H9 (cell line): ENCODE results near the gene USP14. TPM values are rescaled to one million over a fixed set of nuclear protein-coding genes. Genes with fewer than 3 reads are reported as not detected.

Experiments used
- DNase-seq: peaks from one replicate; pipeline ENCODE4 v3.0.0-alpha.2; 2017
- H2AFZ ChIP-seq: one replicate; pipeline ENCODE4 v1.6.1; 2013; ENCODE audit warnings: mild to moderate bottlenecking, low read length, control low read depth, moderate library complexity
- H2AK5ac ChIP-seq: 2 replicates; pipeline ENCODE4 v1.6.1; 2013; ENCODE audit warnings: low read length, control low read depth, mixed read lengths; ENCODE audit not compliant: insufficient read length
- H2BK120ac ChIP-seq: one replicate; pipeline ENCODE4 v1.6.1; 2013; ENCODE audit warnings: low read depth, mild to moderate bottlenecking, low read length, control low read depth, inconsistent platforms; ENCODE audit not compliant: poor library complexity, severe bottlenecking
- H2BK12ac ChIP-seq: 2 replicates; pipeline ENCODE4 v1.6.1; 2013; ENCODE audit warnings: low read length, control low read depth, mixed read lengths, low read depth; ENCODE audit not compliant: insufficient read length
- H2BK15ac ChIP-seq: 2 replicates; pipeline ENCODE4 v1.6.1; 2013; ENCODE audit warnings: low read depth, low read length, control low read depth
- H2BK20ac ChIP-seq: one replicate; pipeline ENCODE4 v1.6.1; 2013; ENCODE audit warnings: low read depth, mild to moderate bottlenecking, low read length, control low read depth, inconsistent platforms; ENCODE audit not compliant: poor library complexity, severe bottlenecking
- H2BK5ac ChIP-seq: 2 replicates; pipeline ENCODE4 v1.6.1; 2013; ENCODE audit warnings: low read length, control low read depth, mixed read lengths; ENCODE audit not compliant: insufficient read length
- H3K14ac ChIP-seq: 2 replicates; pipeline ENCODE4 v1.6.1; 2013; ENCODE audit warnings: low read length, control low read depth; ENCODE audit not compliant: insufficient read depth
- H3K18ac ChIP-seq: 2 replicates; pipeline ENCODE4 v1.6.1; 2013; ENCODE audit warnings: low read depth, mild to moderate bottlenecking, mixed read lengths, low read length, control low read depth; ENCODE audit not compliant: insufficient read length
- H3K23ac ChIP-seq: 2 replicates; pipeline ENCODE4 v1.6.1; 2013; ENCODE audit warnings: low read length, control low read depth, mixed read lengths, low read depth; ENCODE audit not compliant: insufficient read length
- H3K23me2 ChIP-seq: 2 replicates; pipeline ENCODE4 v1.6.1; 2013; ENCODE audit warnings: low read depth, mild to moderate bottlenecking, mixed read lengths, low read length, control low read depth; ENCODE audit not compliant: insufficient read length, poor library complexity, severe bottlenecking
- H3K27ac ChIP-seq: 2 replicates; pipeline ENCODE4 v1.5.1; 2013; ENCODE audit warnings: low read length, control low read depth, mixed read lengths, low read depth; ENCODE audit not compliant: insufficient read length
- H3K27me3 ChIP-seq: 2 replicates; pipeline ENCODE4 v1.6.1; 2013; ENCODE audit warnings: low read length, control low read depth, inconsistent platforms; ENCODE audit not compliant: insufficient read depth
- H3K4ac ChIP-seq: 2 replicates; pipeline ENCODE4 v1.6.1; 2013; ENCODE audit warnings: low read depth, mild to moderate bottlenecking, control low read depth, inconsistent platforms, low read length, moderate library complexity
- H3K4me1 ChIP-seq: 2 replicates; pipeline ENCODE4 v1.6.1; 2013; ENCODE audit warnings: low read length, control low read depth, inconsistent platforms; ENCODE audit not compliant: insufficient read depth
- H3K4me2 ChIP-seq: 2 replicates; pipeline ENCODE4 v1.6.1; 2013; ENCODE audit warnings: low read length, control low read depth, mixed read lengths; ENCODE audit not compliant: insufficient read length, insufficient read depth
- H3K56ac ChIP-seq: 2 replicates; pipeline ENCODE4 v1.6.1; 2013; ENCODE audit warnings: low read depth, mild to moderate bottlenecking, mixed read lengths, low read length, control low read depth; ENCODE audit not compliant: insufficient read length
- H3K79me1 ChIP-seq: 2 replicates; pipeline ENCODE4 v1.6.1; 2013; ENCODE audit warnings: low read depth, mild to moderate bottlenecking, moderate library complexity, low read length, control low read depth, inconsistent platforms; ENCODE audit not compliant: insufficient read depth, poor library complexity, severe bottlenecking
- H3K79me2 ChIP-seq: 2 replicates; pipeline ENCODE4 v1.6.1; 2013; ENCODE audit warnings: low read length, control low read depth, inconsistent platforms; ENCODE audit not compliant: insufficient read depth
- H3K9ac ChIP-seq: 2 replicates; pipeline ENCODE4 v1.6.1; 2013; ENCODE audit warnings: low read length, control low read depth, mixed read lengths; ENCODE audit not compliant: insufficient read length; ENCODE audit errors: extremely low read depth
- H3K9me3 ChIP-seq: one replicate; pipeline ENCODE4 v1.6.1; 2013; ENCODE audit warnings: low read depth, low read length, inconsistent platforms; ENCODE audit not compliant: control insufficient read depth
- H3T11ph ChIP-seq: one replicate; pipeline ENCODE4 v1.6.1; 2013; ENCODE audit warnings: mild to moderate bottlenecking, low read length, control low read depth, inconsistent platforms
- H4K20me1 ChIP-seq: one replicate; pipeline ENCODE4 v1.6.1; 2013; ENCODE audit not compliant: control insufficient read depth, insufficient read length, insufficient read depth
- H4K5ac ChIP-seq: 2 replicates; pipeline ENCODE4 v1.6.1; 2013; ENCODE audit warnings: low read depth, mild to moderate bottlenecking, mixed read lengths, low read length, control low read depth; ENCODE audit not compliant: insufficient read length
- H4K8ac ChIP-seq: replicated peaks from 2 replicates; pipeline ENCODE4 v1.6.1; 2013; ENCODE audit warnings: low read length, control low read depth, mixed read lengths, low read depth; ENCODE audit not compliant: insufficient read length
- H4K91ac ChIP-seq: 2 replicates; pipeline ENCODE4 v1.6.1; 2013; ENCODE audit warnings: low read depth, mild to moderate bottlenecking, moderate library complexity, mixed read lengths, low read length, control low read depth; ENCODE audit not compliant: insufficient read length
- H3K27ac Mint-ChIP-seq, 3 experiments: 2 replicates in 2 of 3; 3 replicates in 1 of 3; pipeline ENCODE4 v1.8.0; 2020 to 2021; ENCODE audit warnings: mixed read lengths in 3 of 3, mild to moderate bottlenecking in 1 of 3, moderate library complexity in 1 of 3
- H3K27me3 Mint-ChIP-seq: 2 replicates; pipeline ENCODE4 v1.8.0; 2021; ENCODE audit warnings: low read depth, mild to moderate bottlenecking, moderate library complexity, mixed read lengths
- H3K36me3 Mint-ChIP-seq, 3 experiments: 2 replicates in 2 of 3; 3 replicates in 1 of 3; pipeline ENCODE4 v1.8.0; 2020 to 2021; ENCODE audit warnings: low read depth in 3 of 3, mixed read lengths in 3 of 3; ENCODE audit not compliant: insufficient read depth in 1 of 3
- H3K4me1 Mint-ChIP-seq, 2 experiments: 2 replicates each; pipeline ENCODE4 v1.8.0; 2020; ENCODE audit warnings: mixed read lengths in 2 of 2
- H3K4me3 Mint-ChIP-seq, 2 experiments: 2 replicates in 1 of 2; 3 replicates in 1 of 2; pipeline ENCODE4 v1.8.0; 2020 to 2021; ENCODE audit warnings: mild to moderate bottlenecking in 2 of 2, mixed read lengths in 2 of 2, moderate library complexity in 1 of 2
- H3K9me3 Mint-ChIP-seq, 2 experiments: 2 replicates in 1 of 2; 3 replicates in 1 of 2; pipeline ENCODE4 v1.8.0; 2020; ENCODE audit warnings: mild to moderate bottlenecking in 2 of 2, mixed read lengths in 2 of 2, moderate library complexity in 1 of 2
- CTCF ChIP-seq: fragments of 200-600 bp; sonication (generic); conservative IDR thresholded peaks from 3 replicates; pipeline ENCODE4 v1.8.0; 2021; ENCODE audit warnings: antibody characterized with exemption, mild to moderate bottlenecking
- WGBS: extraction: QIAGEN DNeasy Blood & Tissue Kit; methylation state at CpG from one replicate; pipeline ENCODE4 v1.1.7; 2013; ENCODE audit warnings: missing lambda C conversion rate, low lambda C conversion rate, mixed read lengths; ENCODE audit not compliant: insufficient read length; ENCODE audit errors: extremely low coverage; 5-methylcytosine and 5-hydroxymethylcytosine counted together
- total RNA-seq: library from RNA; stranded (reverse); gene quantifications from 2 replicates; pipeline ENCODE4 v1.2.1, GENCODE V29; 2021

Gene USP14
- total RNA-seq, 1 experiment from 2014 or later = 92.1 TPM

DNA sequence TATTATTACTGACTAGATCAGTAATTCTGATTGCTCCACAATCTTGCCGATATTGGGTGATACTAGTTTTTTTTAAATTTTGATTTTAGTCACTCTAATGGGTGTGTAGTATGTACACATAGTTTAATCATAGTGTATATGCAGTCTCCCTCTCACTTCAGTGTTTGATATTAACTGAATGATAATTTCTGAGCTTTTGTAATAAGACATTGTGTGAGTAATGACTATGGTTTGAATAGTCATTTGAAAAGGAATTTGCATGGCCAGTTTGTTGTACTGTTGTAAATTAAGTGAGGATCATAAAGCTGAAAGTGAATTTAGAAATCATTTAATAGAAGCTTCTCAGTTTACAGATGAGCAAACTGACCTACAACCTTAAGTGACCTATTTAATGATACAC lies 33.4 kb downstream of the USP14 start:
- no peak for TF ChIP-seq CTCF
- Mint-ChIP-seq H3K27ac (0 out of 7 replicates have a peak overlapping the region, but pooled peaks of 1 of the 3 experiments have one; percentile 41), H3K27me3 (no peaks in the 10 kb centered on the region), H3K4me3 (no peak overlapping the region), H3K4me1 (peaks cover 0 to 6% of the 10 kb centered on the region in 2 experiments; a peak in 2 of 4 replicates), H3K9me3 (no peaks in the 10 kb centered on the region), H3K36me3 (peaks cover 0 to 11% (median 10%) of the 10 kb centered on the region in 3 experiments; a peak in 5 of 7 replicates)
- H3K79me1 ChIP-seq = no peaks in the 10 kb centered on the region
- no peaks in the 10 kb centered on the region for H4K20me1 ChIP-seq
- no peak overlapping the region for H2BK20ac ChIP-seq
- H3K4me2 ChIP-seq = no peak overlapping the region
- H3K27ac ChIP-seq = no peak overlapping the region
- H3K14ac ChIP-seq = no peak overlapping the region
- H3K23me2 ChIP-seq = no peaks in the 10 kb centered on the region
- no peak overlapping the region for H2AFZ ChIP-seq
- H3K4ac ChIP-seq = no peak overlapping the region
- H2AK5ac ChIP-seq = no peak overlapping the region
- no peak overlapping the region for H4K8ac ChIP-seq
- no peak overlapping the region for H3K9ac ChIP-seq
- H2BK120ac ChIP-seq = no peak overlapping the region
- no peak overlapping the region for H2BK5ac ChIP-seq
- no peaks in the 10 kb centered on the region; the same call in 1 of the 2 replicates for H3K79me2 ChIP-seq
- no peak overlapping the region for H3K18ac ChIP-seq
- no peak overlapping the region for H2BK12ac ChIP-seq
- WGBS = no CpG with 5 or more reads among the region's 1 CpG
- H2BK15ac ChIP-seq = no peak overlapping the region
- no peak for DNase-seq
- H4K5ac ChIP-seq = no peak overlapping the region
- H3K27me3 ChIP-seq = no peaks in the 10 kb centered on the region
- H4K91ac ChIP-seq = no peak overlapping the region
- H3T11ph ChIP-seq = no peak overlapping the region
- no peaks in the 10 kb centered on the region for H3K4me1 ChIP-seq
- H3K56ac ChIP-seq = no peak overlapping the region
- no peaks in the 10 kb centered on the region for H3K9me3 ChIP-seq
- H3K23ac ChIP-seq = no peak overlapping the region
